SH-SY5Y (cell line): ENCODE results near the gene RPS29.

Source experiments
- GATA2 ChIP-seq: IDR thresholded peaks from 2 replicates; pipeline ENCODE4 v1.6.1; 2011; ENCODE audit warnings: mild to moderate bottlenecking, low read depth, low read length
- GATA3 ChIP-seq: IDR thresholded peaks from 2 replicates; pipeline ENCODE4 v1.6.1; 2011; ENCODE audit warnings: low read depth, mild to moderate bottlenecking, low read length, moderate library complexity

Gene RPS29

GRCh38 chr14:49545716-49546115 is 40.5 kb downstream of the RPS29 start:
- TF ChIP-seq GATA3, result no peak
- TF ChIP-seq GATA2, result no peak

GRCh38 chr14:49545071-49545470 is 41.1 kb downstream of the RPS29 start:
- TF ChIP-seq GATA3 (no peak), GATA2 (no peak)

GRCh38 chr14:49541049-49541448 is 45.1 kb downstream of the RPS29 start:
- TF ChIP-seq GATA2 (no peak), GATA3 (no peak)

DNA sequence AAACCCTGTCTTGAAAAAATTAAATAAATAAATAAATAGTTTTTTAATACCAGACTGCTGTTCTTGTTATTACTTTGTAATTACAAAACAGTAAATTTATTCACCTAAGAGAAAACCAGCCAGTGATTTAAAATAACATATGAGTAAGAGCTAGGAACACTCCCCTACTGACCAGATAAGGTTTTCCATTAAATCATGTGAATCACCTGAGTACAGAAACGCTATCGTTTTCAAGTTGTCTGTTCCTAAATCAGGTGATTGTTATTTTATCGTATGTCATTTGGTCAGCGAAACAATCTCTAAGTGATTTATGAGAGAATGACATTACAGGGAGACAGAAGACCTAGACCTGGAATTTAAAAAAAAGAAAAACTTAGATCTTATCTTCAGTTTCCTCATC is 47.3 kb downstream of the RPS29 start:
- TF ChIP-seq GATA2 (no peak), GATA3 (no peak)
